COR-L47 (cell line): ENCODE measurements around the gene GPC5.
"Not testable (repeated sequence)": the region's sequence is repeated elsewhere in the genome, so short reads cannot be mapped to it uniquely, and the experiment has no call there.

Experiments used
- DNase-seq: peaks from one replicate; lab custom pipeline; 2025; lab: John Stamatoyannopoulos, UW

The GPC5 gene

DNA sequence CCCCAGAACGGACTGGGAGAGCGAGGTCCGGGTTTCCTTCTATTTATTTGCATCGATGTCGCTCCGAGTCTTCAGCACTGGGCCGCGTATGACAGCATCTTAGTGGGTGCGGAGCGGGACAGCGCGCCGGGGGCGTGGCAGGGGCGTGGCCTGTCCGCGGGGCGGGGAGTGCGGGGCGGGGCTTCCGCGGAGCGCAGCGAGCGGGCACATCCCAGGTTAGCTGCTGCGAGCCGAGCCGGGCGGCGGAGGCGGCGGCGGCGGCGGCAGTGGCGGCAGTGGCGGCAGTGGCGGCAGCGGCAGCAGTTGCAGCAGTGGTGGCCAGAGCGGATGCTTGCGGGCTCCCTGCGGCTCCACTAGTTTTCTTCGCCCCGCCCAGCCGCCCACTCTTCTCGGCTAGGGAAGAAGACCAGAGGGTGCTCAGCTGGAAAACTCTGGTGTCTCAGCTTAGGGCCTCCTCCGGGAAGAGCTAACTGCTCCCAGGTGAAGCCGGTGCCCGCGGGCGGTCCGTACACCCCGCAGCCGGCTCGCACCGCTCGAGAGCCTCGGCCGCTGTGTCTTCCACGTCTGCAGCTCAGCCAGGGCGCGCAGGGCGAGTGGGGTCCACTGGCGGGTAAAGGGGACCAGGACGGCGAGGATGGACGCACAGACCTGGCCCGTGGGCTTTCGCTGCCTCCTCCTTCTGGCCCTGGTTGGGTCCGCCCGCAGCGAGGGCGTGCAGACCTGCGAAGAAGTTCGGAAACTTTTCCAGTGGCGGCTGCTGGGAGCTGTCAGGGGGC is at the start of gene GPC5:
Gene GPC5 (plus strand): TSS at position 209 of the 776 bp plus-strand sequence.
- peak; percentile 72 for DNase-seq

DNA sequence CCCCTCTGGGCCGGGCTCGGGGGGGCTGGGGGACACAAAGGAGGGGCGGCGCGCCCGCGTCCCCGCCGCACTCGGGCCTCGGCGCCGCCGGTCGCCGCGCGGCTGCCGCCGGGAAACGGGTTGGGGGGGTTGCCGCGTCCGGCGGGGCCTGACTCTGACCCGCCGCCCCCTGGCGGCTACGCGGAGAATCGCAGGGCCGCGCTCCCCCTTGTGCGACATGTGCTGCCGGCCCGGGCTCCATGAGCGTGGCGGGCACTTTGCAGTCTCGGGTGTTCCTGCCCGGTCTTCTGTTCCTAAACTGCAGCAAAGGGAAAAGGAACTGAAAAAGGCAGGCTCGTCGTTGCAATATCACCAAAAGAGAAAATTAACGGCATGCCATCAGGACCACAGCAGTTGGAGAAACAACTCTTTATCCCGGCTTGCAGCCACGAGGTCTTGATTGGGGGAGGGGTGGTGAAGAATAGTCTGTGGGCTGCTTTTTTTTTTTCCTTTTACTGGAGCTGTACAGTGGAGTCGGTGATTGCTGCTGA is 49.5 kb upstream of the GPC5 start:
- DNase-seq, result peak; percentile 90

DNA sequence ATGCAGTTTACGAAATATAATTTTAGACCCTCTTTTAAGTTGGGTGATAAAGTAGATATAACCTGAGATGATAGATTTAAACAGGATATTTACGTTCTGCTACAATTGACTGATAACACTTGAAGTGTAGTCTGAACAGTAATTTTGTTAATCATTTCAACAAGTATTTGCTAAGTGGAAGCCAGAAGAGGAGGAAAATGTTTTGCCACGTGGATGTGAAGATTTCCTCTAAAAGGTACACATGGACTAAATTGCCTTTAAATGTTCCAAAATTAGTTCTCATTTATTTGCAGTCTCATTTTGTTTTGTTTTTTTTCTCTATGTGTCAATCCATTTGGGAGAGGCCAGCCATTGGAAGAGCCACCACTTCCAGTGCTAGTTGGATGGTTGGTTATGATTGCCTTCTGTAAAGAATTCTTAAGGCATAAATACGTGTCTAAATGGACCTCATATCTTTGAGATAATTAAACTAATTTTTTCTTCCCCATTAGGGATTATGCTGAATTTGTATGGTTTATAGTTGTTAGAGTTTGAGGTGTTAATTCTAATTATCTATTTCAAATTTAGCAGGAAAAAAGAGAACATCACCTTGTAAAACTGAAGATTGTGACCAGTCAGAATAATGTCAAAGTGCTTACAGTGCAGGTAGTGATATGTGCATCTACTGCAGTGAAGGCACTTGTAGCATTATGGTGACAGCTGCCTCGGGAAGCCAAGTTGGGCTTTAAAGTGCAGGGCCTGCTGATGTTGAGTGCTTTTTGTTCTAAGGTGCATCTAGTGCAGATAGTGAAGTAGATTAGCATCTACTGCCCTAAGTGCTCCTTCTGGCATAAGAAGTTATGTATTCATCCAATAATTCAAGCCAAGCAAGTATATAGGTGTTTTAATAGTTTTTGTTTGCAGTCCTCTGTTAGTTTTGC is 48.2 kb upstream of the GPC5 start:
- no peak for DNase-seq

DNA sequence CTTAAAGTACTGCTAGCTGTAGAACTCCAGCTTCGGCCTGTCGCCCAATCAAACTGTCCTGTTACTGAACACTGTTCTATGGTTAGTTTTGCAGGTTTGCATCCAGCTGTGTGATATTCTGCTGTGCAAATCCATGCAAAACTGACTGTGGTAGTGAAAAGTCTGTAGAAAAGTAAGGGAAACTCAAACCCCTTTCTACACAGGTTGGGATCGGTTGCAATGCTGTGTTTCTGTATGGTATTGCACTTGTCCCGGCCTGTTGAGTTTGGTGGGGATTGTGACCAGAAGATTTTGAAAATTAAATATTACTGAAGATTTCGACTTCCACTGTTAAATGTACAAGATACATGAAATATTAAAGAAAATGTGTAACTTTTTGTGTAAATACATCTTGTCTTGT is 47.3 kb upstream of the GPC5 start:
- DNase-seq, result no peak

DNA sequence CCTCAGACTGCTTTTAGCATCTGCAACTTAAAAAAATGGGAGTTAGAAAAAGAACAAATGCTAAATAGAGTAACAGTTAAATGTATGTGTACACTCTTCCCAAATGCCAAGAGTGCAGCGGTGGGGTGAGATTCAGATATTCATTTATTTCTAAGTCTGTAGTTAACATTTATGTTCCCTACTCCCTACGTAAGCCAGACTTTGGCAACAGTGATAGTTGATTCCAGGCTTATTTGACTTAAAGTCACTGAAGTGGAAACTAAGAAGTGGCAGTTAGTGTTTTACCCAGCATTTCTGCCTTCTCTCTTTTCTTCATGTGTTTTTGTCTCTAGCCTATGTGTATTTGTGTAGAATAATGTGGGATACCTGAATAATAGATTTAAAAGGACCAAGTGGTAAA is 46.4 kb upstream of the GPC5 start:
- DNase-seq, result no peak

DNA sequence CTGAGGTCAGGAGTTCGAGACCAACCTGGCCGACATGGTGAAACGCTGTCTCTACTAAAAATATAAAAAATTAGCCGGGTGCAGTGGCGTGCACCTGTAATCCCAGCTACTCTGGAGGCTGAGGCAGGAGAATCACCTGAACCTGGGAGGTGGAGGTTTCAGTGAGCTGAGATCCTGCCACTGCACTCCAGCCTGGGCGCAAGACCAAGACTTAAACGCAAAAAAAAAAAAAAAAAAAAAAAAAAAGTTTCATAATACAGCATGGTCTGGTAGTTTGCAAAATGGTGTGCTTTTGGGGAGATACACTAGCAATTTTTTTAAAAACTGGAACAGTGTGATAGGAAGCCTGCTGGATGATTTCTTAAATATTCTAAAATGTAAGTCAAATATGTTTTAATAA is 45.5 kb upstream of the GPC5 start:
- DNase-seq, result not testable (repeated sequence)

DNA sequence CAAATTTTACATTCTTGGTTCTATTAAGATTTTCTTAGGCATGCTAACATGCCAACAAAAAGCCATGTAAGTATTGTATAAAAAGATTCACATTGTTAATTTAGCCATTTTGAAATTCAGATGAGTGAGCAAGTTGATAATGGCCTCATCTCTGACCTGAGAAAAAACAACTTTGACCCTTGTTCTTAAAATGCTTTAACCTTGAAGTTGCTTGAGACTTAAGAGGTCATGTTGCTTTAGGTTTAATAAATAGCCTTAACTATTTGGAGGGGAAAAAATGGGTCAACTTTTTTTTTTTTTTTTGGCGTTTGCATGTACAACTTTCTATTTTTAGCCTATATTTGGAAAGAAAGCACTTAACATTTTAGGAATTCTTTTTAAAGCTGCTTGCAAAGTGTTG is 44.9 kb upstream of the GPC5 start:
- DNase-seq, result no peak

DNA sequence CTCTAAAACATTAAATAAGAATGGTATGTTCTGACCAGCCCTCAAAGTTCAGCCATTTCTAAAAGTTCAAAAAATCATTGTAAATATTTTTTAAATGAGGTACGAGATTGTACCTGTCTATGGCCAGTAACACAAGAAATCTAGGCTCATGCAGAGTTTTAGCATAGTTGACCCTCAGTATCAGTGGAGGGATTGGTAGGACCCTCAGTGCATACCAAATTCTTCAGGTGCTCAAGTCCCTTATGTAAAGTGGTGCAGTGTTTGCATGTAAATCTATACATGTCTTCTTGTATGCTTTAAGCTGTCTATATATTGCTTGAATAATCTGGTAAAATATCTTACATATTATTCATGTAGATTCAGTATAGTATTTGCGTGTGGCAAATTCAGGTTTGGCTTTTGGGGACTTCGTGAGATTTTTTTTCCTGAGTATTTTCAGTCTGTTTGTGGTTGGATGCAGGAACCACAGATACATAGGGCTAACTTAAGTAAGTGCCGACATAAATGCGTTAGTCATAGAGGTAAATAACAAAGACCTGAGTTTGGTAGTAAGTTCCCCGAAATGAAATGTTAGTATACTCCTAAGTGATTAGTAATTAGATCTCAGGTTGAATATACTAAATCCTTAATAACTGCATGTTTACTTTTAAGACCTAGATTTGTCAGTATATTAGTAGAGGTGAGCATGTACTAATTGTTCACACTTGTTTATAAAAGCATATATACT is 43.2 kb upstream of the GPC5 start:
- no peak for DNase-seq

DNA sequence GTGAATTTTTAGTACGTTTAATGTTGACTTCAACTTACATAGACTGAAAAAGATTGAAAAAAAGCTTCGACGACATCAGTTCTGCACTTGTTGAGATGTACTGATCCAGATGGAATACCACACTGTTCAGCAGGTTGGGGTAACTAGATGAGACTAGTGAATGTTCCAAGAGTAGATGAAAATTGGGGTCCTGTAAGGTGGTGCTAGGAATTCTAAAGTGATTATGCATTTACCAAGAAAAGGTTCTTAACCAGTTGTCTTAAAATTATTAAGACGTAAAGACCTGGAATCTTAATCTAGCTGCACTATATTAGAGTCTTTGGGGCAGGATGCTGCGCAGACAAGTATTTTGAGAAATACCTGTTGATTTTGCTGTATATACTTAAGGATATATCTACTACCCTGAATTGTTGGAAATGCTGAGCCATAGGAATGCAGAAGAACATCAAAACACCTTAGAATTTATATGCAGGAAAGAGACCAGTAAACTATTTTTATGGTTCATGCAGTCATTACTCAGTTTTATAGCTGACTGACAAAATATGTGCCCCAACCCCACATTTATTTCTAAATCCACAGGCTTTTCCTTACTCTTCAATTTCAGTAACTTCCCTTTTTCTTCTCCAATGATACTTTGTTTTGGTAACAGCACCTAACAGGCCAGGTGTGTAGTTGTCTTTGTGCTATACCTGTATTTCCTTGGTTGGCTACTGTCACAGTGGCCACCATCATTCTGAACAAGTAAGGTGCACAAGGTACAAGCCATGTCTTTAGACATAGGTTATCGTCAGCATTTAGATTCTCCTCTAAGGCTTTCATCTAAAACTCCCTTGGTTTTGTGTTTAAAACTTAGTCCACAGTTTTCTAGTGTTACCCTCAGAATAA is 42.4 kb upstream of the GPC5 start:
- DNase-seq, result no peak

DNA sequence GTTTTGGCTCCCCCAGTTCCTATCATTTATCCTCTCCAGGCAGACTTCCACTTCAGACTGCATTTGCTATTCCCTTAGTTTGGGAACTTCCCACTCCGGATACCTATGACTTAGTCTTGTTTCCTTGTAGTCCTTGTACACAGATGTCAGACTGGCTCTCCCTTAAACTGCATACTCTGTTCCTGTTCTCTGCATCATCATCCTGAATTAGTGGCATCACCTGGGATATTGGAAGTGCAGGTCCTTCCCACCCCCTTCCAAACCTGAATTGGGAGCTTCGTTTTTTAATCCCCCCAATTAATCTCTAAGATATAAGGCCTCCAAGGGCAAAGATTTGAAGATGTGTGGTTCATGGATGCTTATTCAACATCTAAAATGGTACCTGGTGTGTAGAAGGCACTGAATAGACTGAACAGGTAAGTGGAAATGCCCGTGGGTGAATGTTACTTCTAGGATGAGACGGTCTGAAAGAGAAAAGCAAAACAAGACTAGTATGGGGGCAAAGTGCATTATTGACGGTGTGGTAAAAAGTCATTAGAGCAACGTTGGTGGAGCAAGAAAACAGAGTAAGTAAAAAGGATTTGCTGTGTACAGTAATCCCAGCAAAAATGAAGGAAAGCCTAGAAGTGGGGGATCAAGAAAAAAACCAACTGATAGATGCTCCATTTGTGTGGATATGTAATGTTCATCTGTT is 41.4 kb upstream of the GPC5 start:
- no peak for DNase-seq

DNA sequence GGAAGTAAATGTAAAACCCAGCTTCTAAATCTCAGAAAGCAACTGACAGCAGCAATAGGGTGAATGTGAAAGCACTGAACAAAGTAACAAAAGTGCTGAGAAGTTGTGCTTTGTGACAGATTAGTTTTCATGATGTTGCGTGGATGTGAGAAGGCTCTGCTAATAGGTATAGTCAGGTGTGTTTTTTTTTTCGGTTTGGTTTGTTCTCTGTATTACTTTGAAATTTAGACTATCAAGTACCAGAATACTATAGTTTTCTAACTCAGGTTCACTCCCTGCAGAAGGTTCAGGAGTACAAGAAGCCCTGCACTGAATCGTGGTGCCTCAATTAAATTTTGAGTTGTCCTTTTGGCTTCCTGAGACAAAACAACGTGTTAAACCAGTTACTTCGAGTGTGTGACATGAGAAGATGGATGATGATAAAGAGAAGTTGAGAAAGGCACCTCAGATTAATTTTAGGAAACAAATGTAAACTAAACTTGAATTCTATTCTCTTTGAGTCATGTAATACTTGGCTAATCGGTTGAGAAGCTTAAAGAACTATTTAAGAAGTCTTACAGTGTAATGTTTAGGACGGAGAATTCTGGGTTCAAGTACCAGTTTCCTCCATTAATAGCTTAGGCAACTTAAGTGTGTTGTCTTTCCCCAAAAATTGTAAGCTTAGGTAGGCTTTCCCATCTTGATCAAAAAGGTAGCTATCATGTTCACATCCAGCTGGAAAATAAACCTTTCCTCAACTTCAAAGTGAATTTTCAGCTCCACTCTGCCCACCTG is 40.6 kb upstream of the GPC5 start:
- DNase-seq, result no peak

DNA sequence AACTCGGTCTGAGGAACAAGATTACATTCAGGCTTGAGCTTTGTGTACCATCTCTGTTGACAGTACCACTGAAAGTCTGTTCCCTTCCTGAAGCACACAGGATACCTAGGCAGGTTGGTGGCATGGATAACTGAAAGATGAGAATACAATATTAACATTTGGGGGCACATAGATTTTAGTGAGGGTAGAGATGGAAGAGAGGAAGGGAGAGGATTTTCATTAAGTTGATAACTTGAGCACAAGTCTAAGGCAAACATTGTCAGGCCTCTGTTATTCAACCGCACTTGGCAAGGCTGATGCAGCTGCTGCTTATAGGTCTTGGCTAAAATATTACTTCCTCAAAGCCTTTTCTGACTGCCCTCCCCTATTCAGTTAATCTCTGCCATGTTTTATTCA is 40.0 kb upstream of the GPC5 start:
- DNase-seq, result no peak

DNA sequence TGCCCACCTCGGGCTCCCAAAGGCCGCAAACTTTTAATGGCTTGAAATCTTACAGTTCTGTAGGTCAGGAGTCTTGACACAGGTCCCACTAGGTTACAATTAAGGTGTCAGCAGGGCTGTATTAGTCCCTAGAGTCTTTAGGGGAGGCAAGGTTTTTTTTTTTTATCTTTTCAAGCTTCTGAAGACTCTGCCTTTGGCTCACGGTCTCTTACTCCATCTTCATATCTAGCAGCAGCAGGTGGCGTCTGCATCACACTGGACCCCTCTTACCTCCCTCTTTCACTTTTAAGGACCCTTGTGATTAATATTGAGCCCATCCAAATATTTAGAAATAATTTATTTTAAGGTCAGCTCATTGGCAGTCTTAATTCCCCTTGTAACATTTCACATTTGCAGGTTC is 39.3 kb upstream of the GPC5 start:
- DNase-seq, result no peak

DNA sequence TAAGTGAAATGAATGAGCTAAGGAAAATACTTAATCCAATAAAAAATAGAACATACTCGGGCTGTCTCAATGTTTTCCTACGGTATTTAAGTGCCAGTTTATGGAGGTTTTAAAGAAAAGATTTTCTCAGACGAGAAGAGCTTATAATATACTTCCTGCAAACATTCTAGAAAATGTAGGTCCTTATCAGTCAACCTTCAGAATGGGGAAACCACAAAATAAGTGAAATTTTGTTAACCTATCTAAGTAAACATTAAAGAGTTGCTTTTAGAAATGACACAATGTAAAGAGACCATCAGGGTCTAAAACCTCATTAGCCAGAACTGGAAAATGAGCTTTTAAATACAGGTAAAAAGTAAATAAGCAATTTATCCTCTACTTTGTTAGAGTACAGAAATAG is 38.8 kb upstream of the GPC5 start:
- DNase-seq, result no peak

DNA sequence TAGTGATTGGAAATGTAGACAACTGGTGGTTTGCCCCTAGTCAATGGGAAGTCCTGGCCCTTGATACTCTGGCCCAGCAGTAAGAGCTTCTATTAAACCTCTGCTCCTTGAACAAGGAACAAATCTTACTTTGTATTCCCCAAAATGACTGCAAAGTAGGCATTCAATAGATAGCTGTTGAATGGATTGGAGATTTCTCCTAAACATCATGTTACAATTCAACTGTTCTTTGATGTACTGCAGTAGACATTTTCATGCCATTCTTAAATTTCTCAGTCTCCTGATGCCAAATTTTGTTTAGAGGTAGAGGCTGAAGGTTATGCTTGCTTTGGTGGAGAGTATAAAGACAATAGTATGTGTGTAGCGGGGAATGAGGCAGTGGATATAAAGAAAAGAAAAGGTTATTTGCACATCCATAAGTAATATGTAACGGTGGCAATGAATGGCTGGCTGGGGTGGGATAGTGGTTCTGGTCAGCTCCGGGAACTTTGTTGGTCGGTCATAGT is 38.1 kb upstream of the GPC5 start:
- no peak for DNase-seq

DNA sequence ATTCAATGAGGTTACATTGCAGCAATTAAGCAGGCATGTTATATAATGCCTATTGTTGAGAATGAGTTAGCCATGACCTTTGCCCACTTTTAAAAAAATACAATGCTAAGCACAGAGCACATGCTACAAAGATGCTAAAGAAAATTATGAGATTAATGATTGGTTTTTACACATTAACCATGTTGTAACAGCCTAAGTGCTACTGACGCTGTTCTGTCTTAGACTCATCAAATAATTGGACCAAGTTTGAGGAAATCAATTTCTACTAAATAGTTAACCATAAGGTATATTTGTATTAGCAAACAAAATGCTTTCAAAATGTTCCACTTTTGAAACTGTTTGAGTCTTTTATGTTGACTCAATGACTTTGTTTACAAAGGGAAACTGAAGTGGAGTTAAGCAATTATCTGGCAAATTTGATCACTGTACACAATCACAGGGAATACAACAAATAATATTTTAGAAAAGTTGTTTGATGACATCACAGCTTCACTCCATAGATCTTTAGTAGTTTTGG is 36.6 kb upstream of the GPC5 start:
- DNase-seq, result no peak

DNA sequence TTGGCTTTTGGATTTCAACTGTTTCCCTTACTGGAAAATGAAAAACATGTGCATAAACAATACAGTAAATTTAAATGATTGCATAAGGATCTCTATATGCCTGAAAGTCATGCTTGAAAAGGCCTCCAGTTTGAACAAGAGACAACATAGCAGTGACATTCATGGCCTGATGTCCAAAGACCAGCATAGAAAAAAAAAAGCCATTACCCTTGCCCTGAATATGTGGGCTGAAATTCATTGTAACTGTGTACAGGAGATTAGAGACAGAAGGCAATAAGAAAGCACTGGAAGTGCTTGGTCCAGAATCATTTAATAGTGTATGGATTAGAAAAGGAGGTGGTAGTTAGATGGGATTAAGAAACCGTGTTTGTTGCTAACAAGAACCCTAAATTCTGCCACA is 35.5 kb upstream of the GPC5 start:
- DNase-seq, result no peak

DNA sequence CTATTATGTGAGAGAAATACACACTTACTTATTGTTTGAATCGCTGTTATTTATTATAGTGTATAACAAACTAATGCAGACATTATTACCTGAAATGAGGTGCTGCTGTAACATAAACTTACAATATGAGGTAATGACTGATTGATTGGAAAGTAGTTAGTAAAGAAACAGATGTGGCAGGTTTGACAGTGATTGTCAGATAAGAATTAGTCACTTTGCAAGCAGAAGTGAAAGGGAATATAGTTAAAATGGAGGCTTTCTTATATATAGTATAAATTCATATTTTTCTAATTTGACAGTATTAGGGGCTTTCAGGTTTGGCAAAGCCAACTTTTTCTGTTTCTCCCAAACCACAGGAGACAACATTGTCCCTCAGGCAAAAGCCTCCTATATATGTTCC is 30.3 kb upstream of the GPC5 start:
- no peak for DNase-seq

DNA sequence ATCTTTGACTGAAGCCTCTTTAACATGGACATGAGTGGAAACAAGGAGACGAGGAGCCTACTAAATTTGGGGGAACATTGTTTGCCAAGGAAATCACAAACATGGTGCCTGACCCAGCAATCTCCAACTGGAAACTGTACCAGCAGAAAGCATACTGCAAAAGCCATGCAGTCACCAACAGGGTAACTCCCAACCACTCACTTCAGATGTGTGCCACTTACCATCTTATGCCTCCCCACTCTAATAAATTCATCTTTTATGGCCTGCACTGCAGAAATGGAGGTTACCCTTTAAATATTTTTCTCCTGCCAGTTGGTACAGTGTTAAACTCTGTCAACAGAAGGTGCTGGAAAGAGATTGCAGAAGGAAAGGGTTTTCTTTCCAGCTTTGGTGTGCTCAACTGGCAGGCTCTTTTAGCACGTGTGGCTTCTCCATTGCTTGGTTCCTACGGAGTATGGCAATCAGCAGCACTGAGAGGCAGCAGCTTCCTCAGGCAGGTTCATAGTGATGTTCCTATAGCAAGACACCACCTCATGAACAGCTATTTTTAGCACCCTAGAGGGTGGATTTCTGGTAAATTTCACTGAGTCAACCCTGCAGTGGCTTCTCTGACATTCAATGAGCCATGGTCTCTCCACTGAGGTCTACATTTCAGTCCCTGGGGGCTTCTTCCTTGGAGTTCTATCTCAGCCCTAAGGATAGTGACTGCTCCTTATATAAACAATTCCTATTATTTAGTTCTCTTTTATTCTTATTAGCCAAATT is 29.6 kb upstream of the GPC5 start:
- DNase-seq, result no peak
